Stimulated activated CD4-positive, alpha-beta T cell treated with anti-CD3 and anti-CD28 coated beads, Interleukin-4, amount 100 ng/mL, for 4 hours (primary cell): Measurements from ENCODE around the gene DSTYK.

Experiments used
- DNase-seq, 2 experiments: peaks; one replicate each; pipeline ENCODE4 v3.0.0-alpha.2; 2020

Gene DSTYK

DNA sequence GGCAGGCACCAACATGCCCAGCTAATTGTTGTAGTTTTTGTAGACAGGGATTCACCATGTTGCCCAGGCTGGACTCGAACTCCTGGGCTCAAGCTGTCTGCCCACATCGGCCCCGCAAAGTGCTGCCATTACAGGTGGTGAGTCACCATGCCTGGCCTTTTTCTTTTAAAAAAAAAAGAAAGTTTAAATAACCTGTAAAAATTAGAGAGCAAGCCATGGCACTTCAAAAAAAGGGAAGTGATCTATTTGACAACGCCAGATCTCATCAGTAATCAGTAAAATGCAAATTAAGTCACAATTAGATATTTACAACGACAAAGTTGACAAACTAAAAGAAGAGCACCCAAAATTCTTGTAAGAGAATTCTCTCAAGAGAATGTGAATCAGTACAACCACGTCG, 86.8 kb downstream of the DSTYK start:
- no peak for DNase-seq

DNA sequence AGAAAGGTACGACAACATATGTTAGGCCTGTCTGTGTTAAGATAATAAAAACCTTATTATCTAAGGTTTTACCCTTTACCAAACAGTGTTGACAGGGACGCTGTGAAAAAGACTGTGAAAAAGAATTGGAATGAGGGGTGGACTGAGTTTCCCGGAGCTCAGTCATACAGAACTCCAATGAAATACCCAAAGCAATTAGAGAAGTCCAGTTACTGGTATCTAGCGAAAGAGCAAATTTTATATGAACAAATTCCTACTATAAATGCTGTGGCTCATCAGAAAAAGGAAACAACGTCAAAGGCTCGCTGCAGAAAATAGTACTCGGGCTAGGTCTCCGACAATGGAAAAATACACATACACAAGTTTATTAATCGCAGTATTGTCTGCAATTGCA, 89.0 kb downstream of the DSTYK start:
- DNase-seq: no peak

DNA sequence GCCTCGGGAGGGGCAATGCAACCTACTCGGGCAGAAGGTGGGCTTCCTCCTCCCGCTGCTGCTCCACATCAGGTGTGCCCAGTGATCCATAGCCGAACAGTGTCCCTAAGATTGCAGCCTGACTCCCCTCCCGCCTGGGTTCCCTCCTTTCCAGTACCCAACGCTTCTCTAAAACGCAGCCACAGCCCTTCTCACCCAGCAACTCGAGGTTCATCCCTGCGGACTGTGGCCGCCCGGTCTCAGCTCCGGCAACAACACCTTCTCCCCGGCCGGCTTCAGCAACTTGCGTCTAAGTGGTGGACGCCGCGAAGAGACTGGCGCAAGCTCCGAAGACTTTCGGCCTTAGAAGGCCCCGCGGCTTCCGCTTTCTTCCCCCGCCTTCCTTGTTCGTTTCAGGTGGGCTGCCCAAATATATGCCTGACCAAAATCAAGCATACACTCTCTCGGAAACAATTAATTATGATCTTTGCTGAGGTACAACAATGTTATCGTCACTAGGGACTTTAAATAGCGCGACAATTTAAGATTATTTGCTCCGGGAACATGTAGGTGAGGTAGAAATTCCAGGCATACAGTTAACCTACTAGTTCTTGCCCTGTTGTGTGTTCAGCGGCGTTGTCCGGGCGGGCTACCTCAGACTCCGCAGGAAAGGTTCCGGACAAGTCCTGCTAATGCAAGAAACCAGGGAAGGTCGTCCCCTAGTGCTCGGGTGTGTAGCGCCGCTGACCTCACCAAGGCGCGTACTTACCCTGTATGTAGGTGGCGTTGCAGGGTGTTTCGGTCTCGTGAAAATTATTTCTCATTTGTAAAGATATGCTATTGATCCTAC, 89.6 kb downstream of the DSTYK start, which contains the start of gene RBBP5:
TSS of gene RBBP5 (minus strand) at position 319 of the 829 bp plus-strand sequence. CDS start at position 214, 105 bp downstream.
- DNase-seq: peak; percentile 88 to 94

DNA sequence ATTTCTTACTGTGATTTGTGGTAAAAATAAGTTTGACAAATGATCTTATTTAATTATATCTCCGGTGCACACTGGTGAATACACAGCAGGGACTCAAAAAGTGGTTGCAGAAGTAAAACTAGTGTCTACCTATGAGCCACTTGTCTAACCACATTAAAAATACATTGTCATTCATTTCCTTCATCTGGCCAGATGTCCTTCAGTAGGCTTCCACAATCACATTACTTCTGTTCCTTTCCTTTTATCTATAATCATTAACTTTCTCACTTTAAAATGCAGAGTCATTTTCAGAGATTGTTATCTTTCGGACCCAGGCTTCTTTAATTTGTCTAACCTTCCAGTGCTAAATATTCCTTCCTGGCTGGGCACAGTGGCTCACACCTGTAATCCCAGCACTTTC, 92.8 kb downstream of the DSTYK start:
- DNase-seq: no peak

DNA sequence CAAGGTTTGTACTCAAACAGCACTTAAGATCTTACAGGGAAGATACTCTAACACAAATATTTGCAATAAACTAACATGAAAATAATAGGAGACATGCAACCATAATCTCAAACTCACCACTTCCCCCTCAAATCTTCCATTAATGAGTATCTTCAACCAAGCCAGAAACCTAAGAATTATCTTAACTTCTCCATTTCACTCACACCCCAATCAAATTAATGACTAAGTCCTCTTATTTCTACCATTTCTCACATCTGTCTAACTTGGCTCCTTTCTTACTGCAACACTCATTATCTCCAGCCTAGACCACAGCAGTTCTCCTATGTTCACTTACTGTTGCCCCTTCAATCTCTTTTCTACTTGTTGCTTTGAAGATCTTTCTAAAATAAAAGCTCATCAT, 100.1 kb downstream of the DSTYK start:
- no peak for DNase-seq

DNA sequence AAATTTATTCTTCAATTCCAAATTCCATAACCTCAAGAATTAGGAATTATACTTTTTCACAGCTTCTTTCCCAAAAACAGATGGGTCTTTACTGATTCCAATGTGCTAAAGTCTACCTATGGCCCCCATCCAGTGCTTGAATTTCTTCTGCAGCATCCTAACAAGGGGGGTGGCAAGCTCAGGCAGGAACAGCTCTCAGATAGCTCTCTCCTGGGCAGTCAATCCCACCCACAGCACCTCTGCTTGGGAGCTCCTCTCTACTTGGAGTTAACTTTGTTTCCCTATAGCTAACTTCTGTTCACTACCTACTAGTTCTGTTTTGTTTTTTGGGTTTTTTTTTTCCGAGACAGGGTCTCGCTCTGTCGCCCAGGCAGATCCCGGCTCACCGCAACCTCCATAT, 101.8 kb downstream of the DSTYK start:
- no peak for DNase-seq

DNA sequence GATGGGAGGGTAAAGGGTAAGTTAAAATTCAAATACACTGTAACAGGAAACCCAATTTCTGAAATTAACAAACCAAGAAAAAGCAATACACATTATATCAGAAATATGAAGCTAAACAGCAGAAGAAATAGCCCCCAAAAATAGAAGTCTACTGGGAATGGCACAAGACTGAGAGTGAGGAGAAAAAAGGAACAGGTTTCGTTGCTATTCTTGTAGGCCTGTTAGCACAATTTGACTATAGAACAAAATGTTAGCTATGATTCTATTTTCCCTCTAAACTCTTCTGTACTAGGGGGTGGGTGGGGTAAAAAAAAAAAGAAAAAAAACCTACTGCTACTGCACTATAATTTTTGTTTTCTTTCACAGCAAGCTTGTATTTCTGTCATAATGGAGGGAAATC, 102.2 kb downstream of the DSTYK start:
- no peak for DNase-seq

DNA sequence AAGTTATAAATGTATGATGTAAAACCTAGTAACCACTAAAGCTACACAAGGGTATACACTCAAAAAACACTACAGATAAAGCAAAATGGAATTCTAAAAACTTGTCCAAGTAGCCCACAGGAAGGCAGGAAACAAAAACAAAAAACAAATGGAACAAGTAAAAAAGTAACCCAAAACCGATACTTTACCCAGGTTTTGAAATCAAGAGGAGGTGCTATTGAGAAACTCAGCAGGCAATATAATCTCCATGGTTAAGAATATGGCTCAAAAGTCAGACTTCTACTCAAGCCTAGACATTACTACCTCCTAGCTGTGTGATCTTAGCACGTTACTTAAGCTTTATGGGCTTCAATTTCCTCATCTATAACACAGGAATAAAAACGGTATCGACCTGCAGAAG, 103.0 kb downstream of the DSTYK start:
- DNase-seq: no peak

DNA sequence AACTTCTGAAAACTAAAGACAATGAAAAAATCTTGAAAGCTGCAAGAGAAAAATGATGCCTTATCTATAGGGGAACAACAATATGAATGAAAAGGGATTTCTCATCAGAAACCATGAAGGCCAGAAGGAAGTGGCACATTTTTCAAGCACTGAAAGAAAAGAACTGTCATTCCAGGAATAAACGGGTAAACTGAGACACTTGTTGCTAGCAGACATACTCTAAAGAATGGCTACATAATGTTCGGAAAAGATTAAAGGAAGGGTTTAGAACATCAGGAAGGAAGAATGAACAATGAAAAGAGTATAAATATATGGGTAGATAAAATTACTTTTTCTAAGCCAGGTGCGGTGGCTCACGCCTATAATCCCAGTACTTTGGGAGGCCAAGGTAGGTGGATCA, 104.2 kb downstream of the DSTYK start:
- no peak for DNase-seq

DNA sequence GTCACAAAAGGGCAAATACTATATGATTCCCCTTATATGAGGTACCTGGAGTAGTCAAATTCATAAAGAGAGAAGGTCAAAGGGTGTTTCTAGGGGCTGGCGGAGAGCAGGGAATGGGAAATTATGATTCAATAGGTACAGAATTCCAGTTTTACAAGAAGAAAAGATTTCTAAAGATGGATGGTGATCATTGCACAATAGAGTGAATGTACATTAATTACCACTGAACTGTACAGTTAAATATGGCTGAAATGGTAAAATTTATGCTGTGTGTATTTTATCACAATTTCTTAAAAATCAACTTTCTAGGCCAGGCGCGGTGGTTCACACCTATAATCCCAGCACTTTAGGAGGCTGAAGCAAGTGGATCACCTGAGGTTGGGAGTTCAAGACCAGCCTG, 109.1 kb downstream of the DSTYK start:
- no peak for DNase-seq

DNA sequence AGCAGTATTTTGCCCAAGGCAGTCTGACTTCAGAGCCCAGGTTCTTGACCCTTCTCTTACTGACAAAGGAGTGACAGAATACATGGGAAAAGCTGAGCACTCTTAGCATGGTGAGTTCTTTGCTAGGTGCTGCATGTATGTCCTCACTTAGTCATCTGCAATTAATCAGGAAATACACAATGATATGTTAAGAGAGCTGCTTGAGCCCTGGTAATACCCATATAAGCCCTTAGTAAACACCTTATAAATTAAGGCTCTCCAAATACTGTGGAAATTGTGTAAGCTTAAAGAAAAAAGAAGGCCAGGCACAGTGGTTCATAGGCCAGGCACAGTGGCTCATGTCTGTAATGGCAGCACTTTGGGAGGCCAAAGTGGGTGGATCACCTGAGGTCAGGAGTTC, 113.3 kb downstream of the DSTYK start:
- DNase-seq: no peak

DNA sequence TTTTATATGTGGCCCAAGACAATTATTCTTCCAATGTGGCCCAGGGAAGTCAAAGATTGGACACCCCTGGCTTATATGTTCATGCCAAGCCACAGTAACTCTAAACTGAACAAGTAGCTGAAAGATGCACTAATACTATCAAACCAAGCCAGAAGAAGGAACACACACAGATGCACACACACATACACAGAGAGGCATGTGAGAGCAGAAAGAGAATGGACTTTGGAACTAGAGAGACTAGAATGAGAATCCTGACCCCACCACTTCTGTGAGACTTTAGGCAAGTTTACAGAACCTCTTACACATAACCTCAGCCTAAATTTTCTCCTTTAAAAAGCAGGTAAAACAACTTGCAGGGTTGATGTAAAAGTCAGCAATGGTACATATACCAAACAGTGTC, 116.1 kb downstream of the DSTYK start:
- no peak for DNase-seq
